A172 (cell line): ENCODE measurements around the gene ZNF169. TPM values are rescaled to one million over a fixed set of nuclear protein-coding genes. Genes with fewer than 3 reads are reported as not detected.
"Not testable (repeated sequence)": the region's sequence is repeated elsewhere in the genome, so short reads cannot be mapped to it uniquely, and the experiment has no call there.

Experiments
- DNase-seq: peaks from one replicate; pipeline ENCODE4 v3.0.0-alpha.2; 2015; ENCODE audit warnings: low spot score
- total RNA-seq: library from RNA; depleted of rRNA; stranded (reverse); fragments of >200 nt; shearing (Covaris generic); gene quantifications from 2 replicates; pipeline ENCODE4 v1.2.3, GENCODE V29; 2014; rRNA removed

ZNF169 gene
- total RNA-seq, 1 experiment from 2014 or later = 2.2 TPM

GRCh38 chr9:94347451-94347850 is 88.4 kb downstream of the ZNF169 start:
- not testable (repeated sequence) for DNase-seq

GRCh38 chr9:94348754-94349153 is 89.7 kb downstream of the ZNF169 start:
- not testable (repeated sequence) for DNase-seq

Other genes with a start within 250 kb of the ZNF169 start
- 11.5 and 12.4 TPM in 2 replicates for gene PTPDC1, start 174.8 kb upstream of the ZNF169 start, total RNA-seq
- not detected in 2 replicates for gene NUTM2F, start 69.3 kb downstream of the ZNF169 start, total RNA-seq